Measurements from ENCODE around the gene FABP2.

FABP2 gene

GRCh38 chr4:119315036-119315435, 6.9 kb downstream of the FABP2 start:
- no peak for DNase-seq (ENCODE audit: low read depth, low spot score)
- no peak overlapping the region for H3K4me3 ChIP-seq (ENCODE audit: low read length)

DNA sequence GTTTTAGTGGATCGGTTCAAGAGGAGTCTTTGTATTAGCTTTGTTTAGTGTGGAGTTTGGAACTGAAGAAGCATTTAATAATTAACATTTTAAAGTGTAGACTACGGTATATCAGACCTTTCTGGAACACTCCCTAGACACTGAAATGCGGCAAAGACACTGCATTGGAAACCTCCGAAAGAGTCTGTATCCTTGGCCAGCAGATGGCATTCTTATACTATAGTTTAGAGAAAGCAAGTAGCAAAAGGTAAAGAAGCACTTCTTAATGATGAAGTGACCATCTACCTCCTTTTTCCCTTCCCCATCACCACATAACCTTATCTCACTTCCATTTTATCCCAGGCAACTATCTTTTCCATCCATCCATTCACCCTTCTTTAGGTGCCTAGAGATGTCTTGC, 7.6 kb downstream of the FABP2 start:
- peak; percentile 21 for DNase-seq (ENCODE audit: low read depth, low spot score)
- H3K4me3 ChIP-seq (ENCODE audit: low read length): no peak overlapping the region

DNA sequence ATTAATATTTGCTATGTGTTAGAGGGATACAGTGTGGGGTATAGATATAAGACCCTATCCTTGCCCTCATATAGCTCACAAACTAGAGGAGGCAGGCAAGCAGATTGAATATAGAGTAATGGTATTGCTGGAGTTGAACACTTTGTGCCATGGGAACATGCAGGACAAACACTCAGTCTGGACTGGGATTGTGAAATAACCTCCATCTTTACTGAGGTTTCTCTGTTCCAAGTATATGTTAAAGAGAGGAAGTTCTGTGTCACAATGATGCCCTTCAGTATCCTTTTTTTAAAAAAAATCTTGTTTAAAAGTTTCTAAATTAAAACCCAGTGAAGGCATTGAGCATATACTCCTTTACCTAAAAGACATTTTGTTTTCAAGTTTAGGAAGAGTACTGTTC, 8.7 kb downstream of the FABP2 start:
- no peak overlapping the region for H3K4me3 ChIP-seq (ENCODE audit: low read length)

DNA sequence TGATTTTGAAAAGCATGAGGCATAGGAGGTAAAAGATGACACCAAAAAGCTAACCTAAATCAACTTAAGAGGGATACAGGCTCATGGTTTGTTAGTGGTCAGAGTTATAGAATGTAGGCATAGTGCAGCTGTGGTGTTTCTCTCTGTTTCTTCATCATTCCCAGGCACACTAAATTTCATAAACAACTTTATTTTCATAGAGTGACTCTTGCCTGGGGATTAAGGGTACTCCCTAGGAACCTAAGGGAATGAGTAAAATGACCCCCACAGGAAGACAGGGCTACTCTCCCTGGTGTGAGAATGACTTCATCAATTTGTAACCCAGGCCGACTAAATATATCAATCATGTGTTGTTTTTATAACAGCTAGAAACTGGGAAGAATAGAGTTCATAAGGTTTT, 11.1 kb downstream of the FABP2 start:
- no peak for DNase-seq (ENCODE audit: low read depth, low spot score)
- H3K4me3 ChIP-seq (ENCODE audit: low read length): no peak overlapping the region

More for the DNA sequence above, 8.7 kb downstream of the FABP2 start:
- DNase-seq (ENCODE audit: low read depth, low spot score): no peak

DNA sequence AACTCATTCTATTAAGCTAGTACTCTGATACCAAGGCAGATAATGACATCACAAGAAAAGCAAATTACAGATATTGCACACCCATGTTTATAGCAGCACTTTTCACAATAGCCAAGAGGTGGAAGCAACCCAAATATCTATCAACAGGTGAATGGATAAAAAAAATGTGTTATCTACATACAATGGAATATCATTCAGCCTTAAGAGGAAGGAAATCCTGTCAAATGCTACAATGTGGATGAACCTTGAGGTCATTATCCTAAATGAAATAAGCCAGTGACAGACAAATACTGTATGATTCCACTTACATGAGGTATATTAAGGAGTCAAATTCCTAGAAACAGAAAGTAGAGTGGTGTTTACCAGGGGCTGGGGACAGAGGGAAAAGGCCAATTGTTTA, 14.3 kb downstream of the FABP2 start:
- no peak overlapping the region for H3K4me3 ChIP-seq (ENCODE audit: low read length)

DNA sequence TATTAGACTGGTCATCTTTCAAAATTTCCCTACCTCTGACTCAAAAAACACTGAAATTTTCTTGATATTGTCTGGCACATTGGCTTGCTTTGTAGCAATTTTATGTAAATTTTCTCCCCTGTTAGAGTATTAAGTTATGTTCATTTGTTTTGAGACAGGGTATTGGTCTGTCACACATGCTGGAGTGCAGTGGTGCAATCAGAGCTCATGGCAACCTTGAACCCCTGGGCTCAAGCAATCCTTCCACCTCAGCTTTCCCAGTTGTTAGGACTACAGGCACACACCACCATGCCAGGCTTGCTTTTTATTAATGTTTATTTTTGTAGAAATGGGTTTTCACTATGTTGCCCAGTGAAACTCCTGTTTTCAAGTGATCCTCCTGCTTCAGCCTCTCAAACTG, 17.5 kb downstream of the FABP2 start:
- H3K4me3 ChIP-seq (ENCODE audit: low read length): no peak overlapping the region
- DNase-seq (ENCODE audit: low read depth, low spot score): no peak

More for the DNA sequence above, 14.3 kb downstream of the FABP2 start:
- DNase-seq (ENCODE audit: low read depth, low spot score): no peak

GRCh38 chr4:119303587-119304305, 18.2 kb downstream of the FABP2 start:
- H3K4me3 ChIP-seq (ENCODE audit: low read length): no peak overlapping the region
- no peak for DNase-seq (ENCODE audit: low read depth, low spot score)

GRCh38 chr4:119302073-119302832, 19.7 kb downstream of the FABP2 start:
- DNase-seq (ENCODE audit: low read depth, low spot score): no peak
- H3K4me3 ChIP-seq (ENCODE audit: low read length): no peak overlapping the region

- peak; percentile 85 for DNase-seq (ENCODE audit: low read depth, low spot score)
- H3K4me3 ChIP-seq (ENCODE audit: low read length): peak overlapping the region; percentile 79
These were observed 21.6 kb downstream of the FABP2 start for GRCh38 chr4:119300101-119300978.

DNA sequence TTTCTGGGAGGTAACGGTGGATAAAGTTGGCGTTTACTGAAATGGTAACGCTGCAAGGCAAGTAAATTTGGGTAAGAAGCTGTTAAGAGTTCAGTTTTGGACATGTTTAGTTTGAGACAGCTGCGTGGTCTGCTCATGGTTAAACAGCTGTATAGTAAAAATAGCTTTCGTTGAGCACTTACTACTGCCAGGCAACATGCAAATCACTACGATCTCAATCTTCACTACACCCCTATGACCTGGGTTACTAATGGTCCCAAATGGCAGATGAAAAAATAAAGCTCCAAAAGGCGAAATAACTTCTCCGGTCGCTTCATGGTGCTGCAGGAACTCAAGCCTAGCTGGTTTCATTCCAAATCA, 22.2 kb downstream of the FABP2 start:
- DNase-seq (ENCODE audit: low read depth, low spot score): no peak
- H3K4me3 ChIP-seq (ENCODE audit: low read length): peak overlapping the region; percentile 79

DNA sequence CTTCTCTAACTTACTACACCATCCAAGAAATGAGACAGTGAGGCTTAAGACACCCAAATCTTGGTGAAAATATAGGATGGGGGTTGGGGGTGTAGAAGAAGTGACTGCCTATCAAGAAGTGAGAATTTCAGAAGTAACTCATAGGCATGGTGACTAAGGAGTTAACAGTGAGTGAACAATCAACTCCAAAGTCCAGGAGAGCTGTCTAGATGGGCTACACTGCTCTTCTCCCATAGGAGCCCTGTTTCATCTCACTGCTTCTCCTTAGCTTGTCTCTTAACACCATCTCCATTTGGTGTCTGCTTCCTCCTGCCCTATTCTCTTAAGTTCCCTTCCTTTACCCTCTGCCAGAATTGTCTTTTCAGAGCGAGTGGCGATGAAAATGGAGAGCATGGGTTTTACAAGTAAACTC, 22.7 kb downstream of the FABP2 start:
- peak overlapping the region; percentile 79 for H3K4me3 ChIP-seq (ENCODE audit: low read length)

DNA sequence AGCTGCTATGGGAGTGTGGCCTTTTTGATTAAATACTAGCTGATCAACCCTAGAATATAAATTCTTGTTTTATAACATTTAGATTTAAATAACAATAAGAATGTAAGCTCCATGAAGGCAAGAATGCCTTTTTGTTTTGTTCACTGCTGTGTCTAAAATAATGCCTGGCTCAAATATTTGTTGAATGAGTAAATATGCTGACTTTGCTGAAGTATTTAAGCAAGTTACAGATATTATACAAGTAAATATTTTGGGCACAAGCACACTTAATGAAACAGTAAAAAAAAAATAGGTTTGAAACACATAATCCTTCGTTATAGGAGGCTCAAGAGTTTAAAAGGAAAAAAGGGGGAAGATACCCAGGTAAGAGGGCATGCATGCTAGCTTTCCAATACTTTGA, 24.1 kb downstream of the FABP2 start:
- DNase-seq (ENCODE audit: low read depth, low spot score): no peak
- H3K4me3 ChIP-seq (ENCODE audit: low read length): no peak overlapping the region

More for the DNA sequence above, 22.7 kb downstream of the FABP2 start:
- no peak for DNase-seq (ENCODE audit: low read depth, low spot score)

- no peak for DNase-seq (ENCODE audit: low read depth, low spot score)
- no peak overlapping the region for H3K4me3 ChIP-seq (ENCODE audit: low read length)
These were observed 25.6 kb downstream of the FABP2 start for GRCh38 chr4:119296356-119296755.

DNA sequence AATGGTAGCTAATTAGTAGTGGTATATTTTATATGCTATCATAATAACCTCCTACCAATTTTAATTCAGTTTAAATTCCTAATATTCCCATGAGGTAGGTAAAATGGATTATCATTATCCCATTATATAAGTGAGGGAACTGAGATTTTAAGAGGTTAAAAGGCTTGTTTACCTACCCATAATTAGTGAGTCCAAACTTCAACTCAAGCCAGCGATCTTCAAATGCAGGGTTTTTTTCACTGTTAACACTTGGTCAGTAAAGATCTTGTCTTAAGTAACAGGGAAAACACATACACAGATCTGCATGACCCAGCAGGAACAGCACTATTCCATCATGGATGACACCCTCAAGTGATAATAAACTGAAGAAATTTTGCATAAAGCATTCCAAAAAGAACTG, 31.3 kb downstream of the FABP2 start:
- no peak overlapping the region for H3K4me3 ChIP-seq (ENCODE audit: low read length)
- DNase-seq (ENCODE audit: low read depth, low spot score): no peak

GRCh38 chr4:119289313-119289712, 32.6 kb downstream of the FABP2 start:
- no peak overlapping the region for H3K4me3 ChIP-seq (ENCODE audit: low read length)
- DNase-seq (ENCODE audit: low read depth, low spot score): no peak

DNA sequence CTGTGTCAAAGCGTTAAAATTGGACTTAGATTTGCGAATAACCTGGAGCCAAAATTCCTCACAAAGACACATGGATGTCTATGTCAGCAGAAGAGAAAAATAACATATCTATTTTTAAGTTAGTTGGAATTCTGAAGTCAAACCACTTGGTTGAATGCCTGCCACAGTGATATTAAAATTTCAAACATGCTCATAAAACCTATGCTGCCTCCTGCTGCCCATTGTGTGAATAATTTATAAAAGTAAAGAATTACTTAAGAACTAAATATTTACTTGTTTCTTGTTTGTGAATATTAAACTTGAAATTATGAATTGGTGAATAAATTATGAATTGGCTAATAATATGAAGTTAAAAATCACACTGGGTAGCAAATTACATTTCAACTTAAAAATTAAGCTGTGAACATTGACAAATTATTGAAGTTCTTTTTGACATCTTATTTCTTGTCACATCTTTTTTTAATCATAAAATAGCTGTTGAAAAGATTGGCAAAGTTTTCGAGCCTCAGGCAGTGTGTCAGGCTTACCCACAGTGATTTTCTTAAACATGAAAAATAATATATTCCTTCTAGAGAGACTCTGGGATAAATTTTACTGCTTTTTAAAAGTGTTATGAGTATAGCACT, 35.4 kb downstream of the FABP2 start:
- H3K4me3 ChIP-seq (ENCODE audit: low read length): no peak overlapping the region
- DNase-seq (ENCODE audit: low read depth, low spot score): peak; percentile 41

DNA sequence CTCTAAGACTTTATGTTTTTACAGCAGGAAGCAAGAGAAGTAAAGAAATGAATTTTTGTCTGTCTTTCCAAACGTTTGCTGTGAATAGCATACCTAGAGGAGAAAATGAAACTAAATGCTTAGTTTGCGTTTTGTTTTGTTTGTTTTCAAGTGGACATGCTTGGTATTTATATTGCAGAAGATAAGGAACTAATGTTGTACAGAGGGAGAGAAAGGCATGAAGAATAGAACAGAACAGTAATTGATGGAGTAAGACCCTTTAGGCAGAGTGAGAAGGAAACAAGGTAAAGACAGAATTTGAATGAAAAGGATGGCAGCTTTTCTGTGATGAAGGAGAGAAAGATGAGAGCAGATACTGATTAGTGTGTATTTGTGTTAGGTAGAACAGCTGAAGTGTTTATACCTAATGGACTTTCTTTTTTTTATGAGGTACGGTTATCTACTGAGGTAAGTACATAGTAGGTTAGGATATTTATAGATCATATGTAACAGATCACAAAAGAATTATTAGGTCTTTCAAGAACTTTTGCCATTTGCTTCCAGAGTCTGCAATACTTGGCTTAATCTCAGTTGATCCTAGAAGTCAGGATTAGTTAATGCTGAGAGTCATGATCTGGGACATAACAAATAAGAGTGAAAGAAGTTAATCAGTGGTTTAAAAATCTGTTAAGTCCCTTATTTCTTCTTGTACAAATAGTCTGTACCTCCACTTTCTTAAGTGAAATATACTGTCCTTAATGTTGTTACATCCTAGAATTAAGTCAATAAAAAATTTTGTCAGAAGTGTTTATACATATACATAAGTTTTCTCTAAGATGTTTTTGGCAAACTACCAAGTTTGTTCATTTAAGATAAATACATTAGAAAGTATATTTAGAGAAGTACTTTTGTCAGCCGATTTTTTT, 36.8 kb downstream of the FABP2 start:
- H3K4me3 ChIP-seq (ENCODE audit: low read length): no peak overlapping the region
- DNase-seq (ENCODE audit: low read depth, low spot score): no peak

GRCh38 chr4:119281393-119281792, 40.5 kb downstream of the FABP2 start:
- H3K4me3 ChIP-seq (ENCODE audit: low read length): no peak overlapping the region
- DNase-seq (ENCODE audit: low read depth, low spot score): no peak

Measured in Jurkat, Clone E6-1 (cell line).